ENCODE results near the gene BPNT1. TPM values are rescaled to one million over a fixed set of nuclear protein-coding genes. Genes with fewer than 3 reads are reported as not detected.
A peak's percentile ranks its signal among the peaks of the same experiment; 100 is the strongest.

Gene BPNT1
- total and polyA plus RNA-seq, 4 donors: 11.5 to 16.4 (median 12.6) TPM

Small RNA genes within 50 kb of the gene (small RNA-seq; reads per million reads assigned to genes)
- 1.2 reads per million, percentile 81 among the genes with 10 or more reads in this experiment for gene MIR194-1
- 5.0 reads per million, percentile 92 among the genes with 10 or more reads in this experiment for gene MIR215

Other genes starting within 250 kb of the BPNT1 start
- gene SLC30A10, start 161.2 kb downstream of the BPNT1 start, total RNA-seq: 10 to 100 TPM; 56.5 to 90.9 TPM
- gene SLC30A10, start 161.2 kb downstream of the BPNT1 start, polyA plus RNA-seq: 10 to 100 TPM; 18.5 to 18.8 TPM
- 10 to 100 TPM; 41.6 to 59.3 TPM for gene EPRS1, start 43.3 kb downstream of the BPNT1 start, total RNA-seq
- 10 to 100 TPM; 20.4 to 36.9 TPM for gene EPRS1, start 43.3 kb downstream of the BPNT1 start, polyA plus RNA-seq
- 10 to 100 TPM; 44.6 to 53.8 TPM for gene IARS2, start 4.3 kb upstream of the BPNT1 start, total RNA-seq
- gene IARS2, start 4.3 kb upstream of the BPNT1 start, polyA plus RNA-seq: 10 to 100 TPM; 31.8 to 43.8 TPM
- 10 to 100 TPM; 16.7 to 24.0 TPM for gene RAB3GAP2, start 182.7 kb upstream of the BPNT1 start, total RNA-seq
- gene RAB3GAP2, start 182.7 kb upstream of the BPNT1 start, polyA plus RNA-seq: 1 to 10 TPM; 5.3 to 6.1 TPM